HK-2 (cell line): ENCODE results near the gene SNX9.
"Not testable (repeated sequence)": the region's sequence is repeated elsewhere in the genome, so short reads cannot be mapped to it uniquely, and the experiment has no call there.

Source experiments
- DNase-seq: peaks from one replicate; pipeline ENCODE4 v3.0.0-alpha.2; 2018; ENCODE audit not compliant: unreplicated experiment

SNX9 gene

DNA sequence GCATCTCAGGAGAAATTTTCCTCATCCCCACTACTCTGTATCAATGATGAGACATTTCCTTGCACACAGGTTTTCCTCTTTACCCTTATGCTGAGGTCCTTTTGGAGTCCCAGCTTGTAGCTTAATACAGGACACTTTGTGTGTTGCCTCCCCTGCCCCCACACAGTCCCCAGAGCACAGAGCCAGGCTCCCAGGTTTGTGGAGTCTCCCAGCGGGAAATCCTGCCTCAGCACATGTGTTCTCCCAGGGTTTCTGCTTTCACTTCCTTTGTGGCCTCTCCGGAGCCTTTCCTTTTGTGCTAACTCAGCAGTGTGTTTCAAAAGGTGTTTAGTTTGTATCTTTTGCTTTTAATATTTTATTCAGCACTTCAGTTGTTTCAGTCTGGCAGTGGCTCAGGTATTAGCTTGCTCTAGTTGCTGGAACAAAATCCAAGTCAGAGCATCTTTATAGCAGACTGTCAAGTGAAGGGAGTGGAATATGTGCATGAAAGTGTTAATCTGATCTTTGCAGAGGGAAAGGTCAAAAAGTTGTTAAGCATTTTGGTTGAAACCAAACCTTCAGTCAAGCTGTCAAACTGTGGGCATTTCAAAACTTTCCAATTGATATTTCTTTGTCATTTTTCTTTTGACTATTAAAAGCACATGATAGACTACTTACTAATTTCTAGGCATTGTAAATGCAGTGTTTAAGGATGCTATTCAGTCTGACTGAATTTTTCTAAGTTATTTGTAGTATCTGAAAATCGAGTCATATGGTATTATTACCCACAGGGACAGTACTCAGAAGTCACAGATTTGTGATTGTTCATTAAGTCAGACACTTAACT, 8.6 kb downstream of the SNX9 start:
- DNase-seq = no peak

DNA sequence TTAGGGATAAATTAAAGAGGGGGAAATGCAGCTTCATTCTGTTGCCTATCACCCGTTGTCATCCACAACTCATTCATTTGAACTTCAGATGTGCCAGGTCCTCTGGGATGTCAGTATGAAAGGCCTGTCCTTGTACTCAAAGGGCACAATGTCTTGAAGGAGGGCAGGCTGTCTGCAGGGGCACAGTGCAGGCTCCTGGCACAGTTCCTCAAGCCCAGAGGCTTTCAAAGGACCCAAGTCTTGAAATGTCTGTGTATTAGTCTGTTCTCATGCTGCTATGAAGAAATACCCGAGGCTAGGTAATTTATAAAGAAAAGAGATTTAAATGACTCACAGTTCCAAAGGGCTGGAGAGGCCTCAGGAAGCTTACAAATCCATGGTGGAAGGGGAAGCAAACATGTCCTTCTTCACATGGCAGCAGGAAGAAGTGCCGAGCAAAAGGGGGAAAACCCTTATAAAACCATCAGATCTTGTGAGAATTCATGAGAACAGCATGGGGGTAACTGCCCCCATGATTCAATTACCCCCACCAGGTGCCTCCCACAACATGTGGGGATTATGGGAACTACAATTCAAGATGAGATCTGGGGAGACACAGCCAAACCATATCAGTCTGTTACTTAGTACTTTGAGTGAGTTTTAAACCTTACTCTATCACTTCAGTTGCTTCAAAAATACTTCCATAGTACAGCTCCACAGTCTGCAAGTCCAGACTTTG, 9.4 kb downstream of the SNX9 start:
- DNase-seq = no peak

- no peak for DNase-seq
These were observed 11.5 kb downstream of the SNX9 start for GRCh38 chr6:157834549-157834948.

GRCh38 chr6:157838718-157839430, 15.8 kb downstream of the SNX9 start:
- DNase-seq = no peak

DNA sequence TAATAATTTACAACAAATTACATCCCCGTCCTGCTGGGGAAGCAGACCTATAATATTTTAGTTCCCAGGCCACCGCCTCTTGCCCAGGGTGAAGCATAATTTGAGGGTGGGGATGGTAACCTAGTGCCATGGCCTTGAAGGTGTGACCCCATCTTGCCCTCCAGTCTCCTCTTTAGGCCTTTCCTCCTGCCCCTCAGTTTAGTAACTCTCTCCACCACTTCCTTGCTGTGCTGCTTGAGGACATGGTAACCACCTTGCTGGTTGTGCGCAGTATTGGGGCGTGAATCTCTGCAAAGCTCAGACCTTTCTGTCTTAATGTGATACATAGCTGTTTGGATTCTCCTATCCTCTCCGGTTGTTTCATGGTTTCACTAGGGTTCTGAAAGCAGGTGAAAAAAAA, 16.6 kb downstream of the SNX9 start:
- no peak for DNase-seq

- DNase-seq = no peak
These were observed 17.2 kb downstream of the SNX9 start for GRCh38 chr6:157840261-157840660.

DNA sequence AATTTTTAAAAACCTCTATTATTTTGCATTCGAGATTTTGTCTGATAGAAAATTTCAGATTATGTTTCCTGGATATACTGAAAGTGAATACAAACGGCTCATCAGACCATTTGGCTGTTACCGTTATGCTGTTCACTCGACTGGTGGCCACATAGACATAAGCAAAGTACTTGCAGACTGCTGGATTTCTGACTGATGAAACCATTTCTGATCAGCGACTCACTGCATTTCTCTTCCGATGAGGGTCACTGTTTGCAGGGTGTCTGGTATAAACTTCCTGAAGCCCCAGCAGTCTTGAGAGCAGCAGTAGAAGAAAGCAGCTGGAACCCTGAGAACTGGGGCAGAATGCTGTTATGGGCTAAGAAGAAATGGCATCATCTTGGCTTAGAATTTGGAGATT, 17.7 kb downstream of the SNX9 start:
- peak; percentile 38 for DNase-seq

DNA sequence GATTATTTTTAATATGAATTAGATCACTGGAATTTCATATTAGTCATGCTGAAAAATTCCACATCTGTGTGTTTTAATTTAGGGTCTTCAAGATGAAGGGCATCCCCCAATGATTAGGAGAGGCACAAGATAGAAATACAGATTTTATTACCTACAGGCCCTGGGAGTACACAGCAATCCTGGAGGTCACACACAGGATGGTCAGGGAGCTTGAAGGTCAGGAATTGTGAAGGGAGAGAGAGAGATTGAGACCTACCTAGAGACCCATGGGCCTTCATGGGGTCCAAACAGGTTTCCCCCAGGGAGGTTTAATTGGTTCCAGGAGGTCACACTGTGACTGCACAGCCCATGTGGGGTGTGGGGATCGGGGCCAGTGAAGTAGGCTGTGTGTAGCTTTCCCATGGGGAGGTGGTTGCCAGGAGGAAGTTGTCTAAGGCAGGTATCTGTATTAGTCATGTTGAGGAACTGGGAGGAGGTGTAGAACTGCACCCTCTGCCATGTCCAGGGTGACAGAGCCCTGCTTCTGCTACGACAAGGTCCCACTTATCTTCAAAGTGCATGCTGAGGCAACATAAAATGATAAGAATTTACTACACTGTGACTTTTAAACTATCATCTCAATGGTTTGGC, 18.3 kb downstream of the SNX9 start:
- peak; percentile 38 for DNase-seq

DNA sequence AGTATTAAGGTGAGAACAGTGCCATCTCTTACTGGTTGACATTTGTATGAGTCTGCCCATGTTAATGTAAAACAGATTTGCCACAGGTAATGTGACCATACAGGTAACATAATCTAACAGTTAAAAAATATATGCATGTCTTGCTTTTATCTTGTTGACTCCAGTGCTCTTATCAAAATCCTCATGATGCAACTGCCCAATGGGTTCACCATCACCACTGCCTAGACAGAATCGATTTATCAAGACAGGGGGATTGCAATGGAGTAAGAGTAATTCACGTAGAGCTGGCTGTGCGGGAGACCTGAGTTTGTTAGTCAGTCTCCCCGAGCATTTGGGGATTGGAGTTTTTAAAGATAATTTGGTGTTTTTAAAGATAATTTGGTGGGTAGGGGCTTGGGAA, 19.2 kb downstream of the SNX9 start:
- no peak for DNase-seq

DNA sequence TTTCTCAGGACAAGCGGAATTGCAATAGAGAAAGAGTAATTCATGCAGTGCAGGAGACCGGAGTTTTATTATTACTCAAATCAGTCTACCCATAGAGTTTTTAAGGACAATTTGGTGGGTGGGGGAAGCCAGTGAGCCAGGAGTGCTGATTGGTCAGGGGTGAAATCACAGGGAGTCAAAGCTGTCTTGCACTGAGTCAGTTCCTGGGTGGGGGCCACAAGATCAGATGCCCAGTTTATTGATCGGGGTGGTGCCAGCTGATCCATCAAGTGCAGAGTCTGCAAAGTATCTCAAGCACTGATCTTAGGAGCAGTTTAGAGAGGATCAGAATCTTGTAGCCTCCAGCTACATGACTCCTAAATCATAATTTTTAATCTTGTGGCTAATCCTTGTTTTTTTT, 21.1 kb downstream of the SNX9 start:
- DNase-seq = not testable (repeated sequence)

DNA sequence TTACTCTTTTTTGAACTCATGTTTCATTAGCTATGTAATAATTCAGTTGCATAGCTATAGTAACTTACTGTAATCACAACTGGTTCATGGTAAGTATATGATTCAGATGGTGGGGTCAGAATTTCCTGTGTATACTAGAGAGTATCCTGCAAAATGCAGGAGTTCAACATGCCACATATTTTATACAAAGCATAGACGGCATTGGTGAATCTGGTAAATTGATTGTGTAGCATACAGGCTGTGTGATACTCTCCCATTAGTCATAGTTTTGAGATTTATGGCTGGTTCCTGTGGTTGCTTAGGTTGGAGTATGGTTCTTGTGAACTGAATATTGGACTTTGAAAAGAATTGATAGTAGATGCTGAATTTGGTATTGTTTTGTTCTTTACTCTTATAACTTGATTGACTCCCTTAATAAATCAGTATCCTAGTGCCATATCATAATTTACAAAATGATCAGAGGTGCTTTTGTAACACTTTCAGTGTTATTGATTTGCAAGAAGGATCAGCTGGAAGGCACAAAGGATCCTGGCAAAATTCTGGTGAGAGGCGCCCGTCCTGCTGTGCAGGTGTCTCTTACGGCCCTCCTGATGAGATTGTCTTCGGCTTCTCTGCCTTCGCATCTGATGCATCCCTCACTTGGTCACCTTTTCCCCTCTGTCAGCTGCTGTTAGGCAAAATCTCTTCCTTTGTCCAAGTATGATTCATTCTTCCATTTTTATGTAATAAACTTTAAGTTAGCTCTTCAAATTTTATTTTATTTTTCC, 22.6 kb downstream of the SNX9 start:
- DNase-seq = no peak

- no peak for DNase-seq
These were observed 24.8 kb downstream of the SNX9 start for GRCh38 chr6:157847846-157848245.

- DNase-seq = no peak
These were observed 25.6 kb downstream of the SNX9 start for GRCh38 chr6:157848693-157849092.

DNA sequence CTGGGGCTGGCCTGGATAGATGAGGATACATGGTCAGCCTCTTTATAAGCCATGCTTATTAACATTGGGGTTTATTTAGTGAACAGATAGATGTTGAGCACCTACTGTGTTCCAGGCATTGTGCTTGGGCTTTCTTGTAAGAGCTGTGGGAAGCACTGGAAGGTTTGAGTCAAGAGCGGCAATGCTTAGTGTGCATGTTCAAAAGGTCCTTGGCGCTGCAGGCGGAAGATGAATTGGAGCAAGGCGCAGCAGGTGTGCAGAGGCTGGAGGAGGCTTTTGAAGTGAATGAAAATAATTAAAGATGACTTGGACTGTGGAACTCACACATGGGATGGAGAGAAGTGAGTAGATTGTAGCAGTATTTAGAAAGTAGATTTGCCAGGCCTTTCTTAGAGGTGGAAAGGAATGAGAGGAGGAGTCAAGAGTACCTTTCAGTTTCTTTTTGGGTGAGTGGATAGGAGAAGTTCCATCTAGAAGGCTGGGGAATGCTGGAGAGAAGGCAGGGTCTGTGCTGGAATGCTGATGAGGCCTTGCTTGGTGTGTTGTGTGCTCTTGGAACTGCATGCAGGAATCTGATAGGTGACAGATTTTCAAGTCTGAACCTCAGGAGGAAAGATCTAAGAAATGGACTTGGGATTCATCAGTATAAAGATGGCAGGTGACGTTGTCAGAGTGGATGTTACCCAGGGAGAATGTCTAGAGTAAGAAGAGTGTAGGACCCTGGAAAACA, 26.4 kb downstream of the SNX9 start:
- no peak for DNase-seq

DNA sequence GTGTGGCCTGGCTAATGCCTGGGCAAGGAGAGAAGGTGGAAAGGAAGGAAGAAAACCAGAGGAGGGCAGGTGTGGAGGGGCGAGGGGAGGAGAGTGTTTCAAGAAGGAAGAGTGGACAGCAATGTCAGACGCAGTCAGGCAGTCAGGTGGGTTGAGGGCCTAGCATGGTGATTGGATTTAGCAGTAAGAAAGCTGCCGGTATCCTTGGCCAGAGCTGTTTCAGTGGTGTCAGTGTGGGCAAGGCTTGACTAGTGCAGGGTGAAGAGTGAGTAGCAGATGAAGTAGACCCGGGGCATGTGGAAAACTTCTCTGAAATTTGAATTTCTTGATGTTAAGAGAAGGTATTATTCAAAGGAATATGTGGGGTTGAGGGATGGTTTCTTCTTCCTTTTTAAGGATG, 27.0 kb downstream of the SNX9 start:
- no peak for DNase-seq

GRCh38 chr6:157853018-157853805, 30.2 kb downstream of the SNX9 start:
- no peak for DNase-seq

- no peak for DNase-seq
These were observed 31.0 kb downstream of the SNX9 start for GRCh38 chr6:157853902-157854502.

DNA sequence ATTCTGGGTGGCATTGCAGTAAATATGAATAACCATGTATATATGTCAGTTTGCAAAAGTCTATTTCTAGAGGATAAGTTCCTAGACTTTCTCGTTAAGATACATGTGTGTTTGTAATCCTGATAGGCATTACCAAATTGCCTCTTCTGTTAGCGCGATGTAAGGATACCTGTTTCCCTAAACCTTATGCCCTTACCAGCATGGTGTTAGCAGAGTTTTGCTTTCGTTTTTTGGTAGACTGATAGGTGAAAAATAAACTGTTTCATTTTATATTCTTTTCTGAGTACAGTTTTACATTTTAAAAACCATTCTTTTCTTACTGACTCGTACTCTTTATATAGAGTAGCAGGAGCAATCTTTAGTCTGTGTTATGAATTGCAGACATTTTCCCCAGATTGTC, 32.3 kb downstream of the SNX9 start:
- no peak for DNase-seq

- not testable (repeated sequence) for DNase-seq
These were observed 32.8 kb downstream of the SNX9 start for GRCh38 chr6:157855804-157856203.

GRCh38 chr6:157858664-157859063, 35.6 kb downstream of the SNX9 start:
- not testable (repeated sequence) for DNase-seq
